ENCODE results near the gene STRN3.
"Not testable (repeated sequence)": the region's sequence is repeated elsewhere in the genome, so short reads cannot be mapped to it uniquely, and the experiment has no call there.

DNA sequence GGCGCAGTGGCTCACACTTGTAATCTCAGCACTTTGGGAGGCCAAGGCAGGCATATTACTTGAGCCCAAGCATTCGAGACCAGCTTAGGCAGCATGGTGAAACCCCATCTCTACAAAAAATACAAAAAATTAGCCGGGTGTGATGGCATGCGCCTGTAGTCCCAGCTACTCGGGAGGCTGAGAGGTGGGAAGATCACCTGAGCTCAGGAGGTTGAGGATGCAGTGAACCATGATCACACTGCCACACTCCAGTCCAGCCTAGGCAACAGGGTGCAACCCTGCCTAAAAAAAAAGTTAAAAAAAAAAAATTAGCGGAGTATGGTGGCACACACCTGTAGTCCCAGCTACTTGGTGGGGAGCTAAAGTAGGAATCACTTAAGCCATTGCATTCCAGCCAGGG lies 22.2 kb downstream of the STRN3 start:
- TF ChIP-seq CTCF, POLR2A, POLR2AphosphoS5 (IDR thresholded peaks at IDR 0.05): not testable (repeated sequence)

Data from gastroesophageal sphincter (tissue), 3 donors.